K562 (cell line): ENCODE results near the gene SRCAP. TPM values are rescaled to one million over a fixed set of nuclear protein-coding genes. Genes with fewer than 3 reads are reported as not detected.

Source experiments
- ATF6 ChIP-seq: sonication (generic); formaldehyde crosslinking; IDR thresholded peaks from 2 replicates; pipeline ENCODE4 v1.4.0; 2020; ENCODE audit warnings: mild to moderate bottlenecking, missing genetic modification reagents
- CAMTA2 ChIP-seq: fragments of 250-450 bp; sonication (Bioruptor Pico); conservative IDR thresholded peaks from 2 replicates; pipeline ENCODE4 v1.5.1; 2022
- FOXA3 ChIP-seq, 2 experiments: fragments of 450-650 bp in 1 of 2; sonication (generic) in 1 of 2; formaldehyde crosslinking; IDR thresholded peaks in 1 of 2; conservative IDR thresholded peaks in 1 of 2; 2 replicates each; pipeline versions ENCODE4 v1.4.0 to v1.8.0; 2020 to 2022; ENCODE audit warnings: mild to moderate bottlenecking in 2 of 2, missing genetic modification reagents in 1 of 2
- HDAC6 ChIP-seq: IDR thresholded peaks from 2 replicates; pipeline ENCODE4 v1.6.1; 2012; ENCODE audit warnings: low read depth, mild to moderate bottlenecking, control low read depth, inconsistent platforms, low read length, moderate library complexity
- ID3 ChIP-seq, 2 experiments: fragments of 250-450 bp in 1 of 2; fragments of 450-650 bp in 1 of 2; sonication (Bioruptor Pico) in 1 of 2; IDR thresholded peaks; 2 replicates each; pipeline versions ENCODE4 v1.6.1 to v1.8.0; 2016 to 2021; ENCODE audit warnings: mild to moderate bottlenecking in 2 of 2, moderate library complexity in 2 of 2, missing compliant biosample characterization in 1 of 2, missing genetic modification characterization in 1 of 2
- MTF1 ChIP-seq: fragments of 250-450 bp; sonication (Bioruptor Pico); IDR thresholded peaks from 2 replicates; pipeline ENCODE4 v1.9.0; 2021; ENCODE audit warnings: moderate library complexity, mild to moderate bottlenecking, inconsistent platforms, borderline replicate concordance
- POLR2A ChIP-seq: fragments of 450-650 bp; conservative IDR thresholded peaks from 2 replicates; pipeline ENCODE4 v1.6.1; 2016
- RBBP5 ChIP-seq: fragments of 200-600 bp; sonication (generic); IDR thresholded peaks from 2 replicates; pipeline ENCODE4 v1.6.1; 2012; ENCODE audit warnings: borderline replicate concordance, mild to moderate bottlenecking, low read length, control low read depth, inconsistent platforms; ENCODE audit not compliant: insufficient read depth, poor library complexity, severe bottlenecking
- SMARCB1 ChIP-seq: IDR thresholded peaks from 2 replicates; pipeline ENCODE4 v1.6.1; 2011; ENCODE audit warnings: improper control_type of control experiment, low read depth; ENCODE audit not compliant: insufficient read length
- TRIM24 ChIP-seq, 2 experiments: fragments of 450-650 bp; IDR thresholded peaks; 2 replicates each; pipeline ENCODE4 v1.6.1; 2016
- ZBTB1 ChIP-seq: sonication (generic); formaldehyde crosslinking; IDR thresholded peaks from 2 replicates; pipeline ENCODE4 v1.8.1; 2023; ENCODE audit warnings: missing genetic modification reagents, low read depth, mild to moderate bottlenecking, borderline replicate concordance
- ZFP30 ChIP-seq: fragments of 250-450 bp; sonication (Bioruptor Pico); IDR thresholded peaks from 2 replicates; pipeline ENCODE4 v1.8.0; 2022; ENCODE audit warnings: moderate library complexity, mild to moderate bottlenecking, inconsistent platforms, borderline replicate concordance
- ZNF174 ChIP-seq: fragments of 250-450 bp; sonication (Bioruptor Pico); IDR thresholded peaks from 2 replicates; pipeline ENCODE4 v1.4.0; 2020; ENCODE audit warnings: mild to moderate bottlenecking
- ZNF217 ChIP-seq: sonication (generic); formaldehyde crosslinking; IDR thresholded peaks from 2 replicates; pipeline ENCODE4 v1.8.0; 2022; ENCODE audit warnings: mild to moderate bottlenecking, missing genetic modification reagents
- ZNF280A ChIP-seq: fragments of 450-650 bp; IDR thresholded peaks from 2 replicates; pipeline ENCODE4 v1.6.1; 2018; ENCODE audit warnings: mild to moderate bottlenecking, low read depth; ENCODE audit not compliant: partially characterized antibody
- polyA plus RNA-seq, 8 experiments: library from polyadenylated mRNA; depleted of rRNA in 4 of 8; stranded (reverse) in 5 of 8; unstranded in 3 of 8; fragments of >200 nt; fragmentation: Nextera tagmentation in 2 of 8; fragmentation: Illumina TruSeq in 1 of 8; extraction: Ambion mirVana in 2 of 8; extraction: Trizol in 1 of 8; gene quantifications; 2 replicates each; pipeline versions ENCODE4 v1.2.1 to v1.2.3, GENCODE V29; 2011 to 2014; ENCODE audit warnings: inconsistent platforms in 1 of 8, missing spikeins in 1 of 8
- total RNA-seq, 7 experiments: library from RNA; depleted of rRNA in 6 of 7; stranded (reverse); fragments of >200 nt in 6 of 7; fragmentation: Illumina TruSeq in 2 of 7; extraction: Trizol in 2 of 7; gene quantifications; 2 replicates each; pipeline versions ENCODE4 v1.2.1 to v1.2.3, GENCODE V29; 2011 to 2021; ENCODE audit warnings: low replicate concordance in 1 of 7
- TF ChIP-seq, protein P1 (sequence below): fragments of 250-450 bp; sonication (Bioruptor Pico); IDR thresholded peaks from 2 replicates; pipeline ENCODE4 v1.4.0; 2020
- TF ChIP-seq, protein P2 (sequence below): sonication (generic); formaldehyde crosslinking; IDR thresholded peaks from 2 replicates; pipeline ENCODE4 v1.8.1; 2023; ENCODE audit warnings: mild to moderate bottlenecking, missing genetic modification reagents
- TF ChIP-seq, protein P3 (sequence below): fragments of 250-450 bp; sonication (Bioruptor Pico); IDR thresholded peaks from 2 replicates; pipeline ENCODE4 v1.5.0; 2021

SRCAP gene
- total and polyA plus RNA-seq, 9 of the 15 experiments (the other 6 are each of a cell fraction or from before 2014, with no cell fraction given): 0.21 to 62.6 (median 5.8) TPM

GRCh38 chr16:30775392-30776188 lies 76.6 kb downstream of the SRCAP start (continued):
- TF ChIP-seq ZNF280A (no peak), ZNF174 (CRISPR knock-in tag) (no peak), ID3 (CRISPR knock-in tag; IDR thresholded peaks at IDR 0.05) (no peak), ID3 (tag; IDR thresholded peaks at IDR 0.05) (peak; percentile 78), POLR2A (peak; percentile 93), ATF6 (peak; percentile 91; the same call in 1 of the 2 replicates), SMARCB1 (no peak), ZFP30 (CRISPR knock-in tag) (no peak), TRIM24 (IDR thresholded peaks at IDR 0.05) (no peak), CAMTA2 (no peak), ZBTB1 (peak; percentile 36; the same call in 1 of the 2 replicates), RBBP5 (peak; percentile 68), FOXA3 (CRISPR knock-in tag; conservative IDR thresholded peaks at IDR 0.05 in 1 of 2, IDR thresholded peaks at IDR 0.05 in 1 of 2) (peak in 1 of 2 experiments; percentile 29; a peak in 1 of 4 replicates), MTF1 (CRISPR knock-in tag) (0 out of 2 replicates have a peak, but pooled peaks have one; percentile 26), HDAC6 (0 out of 2 replicates have a peak, but pooled peaks have one; percentile 61), ZNF217 (no peak)
- TF ChIP-seq, protein P1, sequence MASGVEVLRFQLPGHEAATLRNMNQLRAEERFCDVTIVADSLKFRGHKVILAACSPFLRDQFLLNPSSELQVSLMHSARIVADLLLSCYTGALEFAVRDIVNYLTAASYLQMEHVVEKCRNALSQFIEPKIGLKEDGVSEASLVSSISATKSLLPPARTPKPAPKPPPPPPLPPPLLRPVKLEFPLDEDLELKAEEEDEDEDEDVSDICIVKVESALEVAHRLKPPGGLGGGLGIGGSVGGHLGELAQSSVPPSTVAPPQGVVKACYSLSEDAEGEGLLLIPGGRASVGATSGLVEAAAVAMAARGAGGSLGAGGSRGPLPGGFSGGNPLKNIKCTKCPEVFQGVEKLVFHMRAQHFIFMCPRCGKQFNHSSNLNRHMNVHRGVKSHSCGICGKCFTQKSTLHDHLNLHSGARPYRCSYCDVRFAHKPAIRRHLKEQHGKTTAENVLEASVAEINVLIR (CRISPR knock-in tag): peak; percentile 42; the same call in 1 of the 2 replicates
- TF ChIP-seq, protein P2, sequence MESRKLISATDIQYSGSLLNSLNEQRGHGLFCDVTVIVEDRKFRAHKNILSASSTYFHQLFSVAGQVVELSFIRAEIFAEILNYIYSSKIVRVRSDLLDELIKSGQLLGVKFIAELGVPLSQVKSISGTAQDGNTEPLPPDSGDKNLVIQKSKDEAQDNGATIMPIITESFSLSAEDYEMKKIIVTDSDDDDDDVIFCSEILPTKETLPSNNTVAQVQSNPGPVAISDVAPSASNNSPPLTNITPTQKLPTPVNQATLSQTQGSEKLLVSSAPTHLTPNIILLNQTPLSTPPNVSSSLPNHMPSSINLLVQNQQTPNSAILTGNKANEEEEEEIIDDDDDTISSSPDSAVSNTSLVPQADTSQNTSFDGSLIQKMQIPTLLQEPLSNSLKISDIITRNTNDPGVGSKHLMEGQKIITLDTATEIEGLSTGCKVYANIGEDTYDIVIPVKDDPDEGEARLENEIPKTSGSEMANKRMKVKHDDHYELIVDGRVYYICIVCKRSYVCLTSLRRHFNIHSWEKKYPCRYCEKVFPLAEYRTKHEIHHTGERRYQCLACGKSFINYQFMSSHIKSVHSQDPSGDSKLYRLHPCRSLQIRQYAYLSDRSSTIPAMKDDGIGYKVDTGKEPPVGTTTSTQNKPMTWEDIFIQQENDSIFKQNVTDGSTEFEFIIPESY (CRISPR knock-in tag): 0 out of 2 replicates have a peak, but pooled peaks have one; percentile 46
- TF ChIP-seq, protein P3, sequence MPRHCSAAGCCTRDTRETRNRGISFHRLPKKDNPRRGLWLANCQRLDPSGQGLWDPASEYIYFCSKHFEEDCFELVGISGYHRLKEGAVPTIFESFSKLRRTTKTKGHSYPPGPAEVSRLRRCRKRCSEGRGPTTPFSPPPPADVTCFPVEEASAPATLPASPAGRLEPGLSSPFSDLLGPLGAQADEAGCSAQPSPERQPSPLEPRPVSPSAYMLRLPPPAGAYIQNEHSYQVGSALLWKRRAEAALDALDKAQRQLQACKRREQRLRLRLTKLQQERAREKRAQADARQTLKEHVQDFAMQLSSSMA (CRISPR knock-in tag): 0 out of 2 replicates have a peak, but pooled peaks have one; percentile 79
